LNCaP clone FGC (cell line): ENCODE results near the gene HEXD.

Experiments
- DNase-seq: peaks from one replicate; pipeline ENCODE4 v3.0.0-alpha.2; 2011; ENCODE audit warnings: low read depth
- H3K4me3 ChIP-seq: 2 replicates; pipeline ENCODE4 v1.5.1; 2011; ENCODE audit warnings: mild to moderate bottlenecking, low read depth, low read length, control low read depth
- TF ChIP-seq, protein P1 (sequence below): IDR thresholded peaks from 2 replicates; pipeline ENCODE4 v1.5.1; 2012; ENCODE audit warnings: mild to moderate bottlenecking; ENCODE audit not compliant: control insufficient read depth, insufficient read depth; ENCODE audit errors: extremely low read depth

The HEXD gene

DNA sequence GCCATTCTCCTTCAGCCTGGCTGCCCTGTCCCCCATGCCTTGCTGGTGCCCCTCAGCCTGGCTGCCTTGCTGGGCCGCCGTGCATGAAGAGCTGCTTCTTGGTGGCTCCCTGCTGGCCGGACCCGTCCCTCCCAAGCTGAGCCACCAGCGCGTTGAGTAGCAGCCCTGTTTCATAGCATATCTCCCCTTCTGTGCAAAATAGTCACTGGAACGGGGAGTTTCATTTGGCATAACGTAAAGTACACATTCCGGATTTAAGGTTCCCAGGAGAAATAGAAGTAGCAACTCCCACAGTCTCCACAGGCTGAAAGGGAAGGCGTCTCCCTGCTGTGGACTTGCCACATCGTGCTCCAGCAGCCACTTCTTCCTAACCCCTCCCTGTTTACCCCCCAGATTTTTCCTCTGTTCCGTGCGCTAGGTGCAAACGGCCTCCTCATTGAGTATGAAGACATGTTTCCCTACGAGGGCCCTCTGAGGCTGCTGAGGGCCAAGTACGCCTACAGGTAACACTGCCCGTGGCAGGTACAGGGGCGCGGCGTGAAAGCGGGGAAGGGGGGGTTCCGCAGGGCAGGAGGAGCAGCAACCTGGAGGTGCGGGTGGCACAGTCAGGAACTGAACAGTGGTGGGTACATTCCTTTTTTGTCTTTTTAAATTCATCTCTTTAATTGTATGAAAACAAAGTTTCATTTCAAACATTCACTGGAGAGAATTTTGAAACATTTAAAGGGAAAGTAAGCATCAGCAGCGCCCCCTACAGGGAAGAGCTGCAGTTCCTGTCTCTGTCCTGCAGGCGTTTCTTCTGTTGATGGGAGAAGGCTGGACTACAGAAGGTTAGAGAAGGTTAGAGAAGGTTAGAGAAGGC is 6.1 kb downstream of the HEXD start:
- no peak overlapping the region for H3K4me3 ChIP-seq
- no peak for DNase-seq
- TF ChIP-seq, protein P1, sequence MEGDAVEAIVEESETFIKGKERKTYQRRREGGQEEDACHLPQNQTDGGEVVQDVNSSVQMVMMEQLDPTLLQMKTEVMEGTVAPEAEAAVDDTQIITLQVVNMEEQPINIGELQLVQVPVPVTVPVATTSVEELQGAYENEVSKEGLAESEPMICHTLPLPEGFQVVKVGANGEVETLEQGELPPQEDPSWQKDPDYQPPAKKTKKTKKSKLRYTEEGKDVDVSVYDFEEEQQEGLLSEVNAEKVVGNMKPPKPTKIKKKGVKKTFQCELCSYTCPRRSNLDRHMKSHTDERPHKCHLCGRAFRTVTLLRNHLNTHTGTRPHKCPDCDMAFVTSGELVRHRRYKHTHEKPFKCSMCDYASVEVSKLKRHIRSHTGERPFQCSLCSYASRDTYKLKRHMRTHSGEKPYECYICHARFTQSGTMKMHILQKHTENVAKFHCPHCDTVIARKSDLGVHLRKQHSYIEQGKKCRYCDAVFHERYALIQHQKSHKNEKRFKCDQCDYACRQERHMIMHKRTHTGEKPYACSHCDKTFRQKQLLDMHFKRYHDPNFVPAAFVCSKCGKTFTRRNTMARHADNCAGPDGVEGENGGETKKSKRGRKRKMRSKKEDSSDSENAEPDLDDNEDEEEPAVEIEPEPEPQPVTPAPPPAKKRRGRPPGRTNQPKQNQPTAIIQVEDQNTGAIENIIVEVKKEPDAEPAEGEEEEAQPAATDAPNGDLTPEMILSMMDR: peak; percentile 42

DNA sequence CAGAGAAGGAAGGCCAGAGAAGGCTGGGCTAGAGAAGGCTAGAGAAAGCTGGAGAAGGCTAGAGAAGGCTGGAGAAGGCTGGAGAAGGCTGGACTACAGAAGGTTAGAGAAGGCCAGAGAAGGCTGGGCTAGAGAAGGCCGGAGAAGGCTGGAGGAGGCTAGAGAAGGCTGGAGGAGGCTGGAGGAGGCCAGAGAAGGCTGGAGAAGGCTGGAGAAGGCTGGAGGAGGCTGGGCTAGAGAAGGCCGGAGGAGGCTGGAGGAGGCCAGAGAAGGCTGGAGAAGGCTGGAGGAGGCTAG is 6.7 kb downstream of the HEXD start:
- H3K4me3 ChIP-seq: no peak overlapping the region
- TF ChIP-seq, protein P1: no peak
- no peak for DNase-seq

DNA sequence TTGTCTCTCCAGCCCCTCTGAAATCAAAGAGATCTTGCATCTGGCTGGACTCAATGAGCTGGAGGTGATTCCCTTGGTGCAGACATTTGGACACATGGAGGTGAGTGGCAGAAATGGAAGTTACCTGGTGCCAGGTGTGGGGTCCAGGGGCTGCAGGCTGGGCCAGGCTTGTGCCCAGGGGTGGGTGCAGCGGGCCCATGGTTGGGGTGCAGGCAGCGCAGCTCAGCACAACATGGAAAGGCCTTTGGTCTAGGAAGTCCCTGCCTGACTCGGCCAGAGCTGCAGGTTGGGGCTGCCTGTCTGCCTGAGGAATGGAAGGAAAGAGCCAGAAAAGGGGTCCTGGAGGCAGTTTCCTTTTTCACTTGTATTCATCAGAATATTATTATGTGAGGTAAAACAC is 10.4 kb downstream of the HEXD start:
- no peak overlapping the region for H3K4me3 ChIP-seq
- TF ChIP-seq, protein P1: no peak
- DNase-seq: no peak

DNA sequence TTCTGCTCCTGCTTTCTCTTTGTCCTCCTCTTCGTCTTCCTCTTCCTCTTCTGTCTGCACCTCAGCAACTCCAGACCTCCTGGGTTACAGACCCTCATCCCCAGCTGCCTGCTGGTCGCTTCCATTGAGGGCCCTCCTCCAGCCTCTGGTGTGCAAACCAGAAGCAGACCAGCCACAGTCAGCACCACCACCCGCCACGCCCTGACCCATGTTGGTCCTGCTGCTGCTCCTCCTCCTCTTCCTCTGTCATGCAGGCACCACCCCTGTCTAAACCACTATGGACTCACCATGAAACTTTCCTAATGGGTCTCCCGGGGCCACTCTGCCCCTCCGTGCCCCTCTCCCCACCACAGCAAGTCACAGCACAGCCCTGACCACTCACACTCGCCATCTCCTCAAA is 11.7 kb downstream of the HEXD start:
- no peak overlapping the region for H3K4me3 ChIP-seq
- no peak for DNase-seq
- TF ChIP-seq, protein P1: no peak

DNA sequence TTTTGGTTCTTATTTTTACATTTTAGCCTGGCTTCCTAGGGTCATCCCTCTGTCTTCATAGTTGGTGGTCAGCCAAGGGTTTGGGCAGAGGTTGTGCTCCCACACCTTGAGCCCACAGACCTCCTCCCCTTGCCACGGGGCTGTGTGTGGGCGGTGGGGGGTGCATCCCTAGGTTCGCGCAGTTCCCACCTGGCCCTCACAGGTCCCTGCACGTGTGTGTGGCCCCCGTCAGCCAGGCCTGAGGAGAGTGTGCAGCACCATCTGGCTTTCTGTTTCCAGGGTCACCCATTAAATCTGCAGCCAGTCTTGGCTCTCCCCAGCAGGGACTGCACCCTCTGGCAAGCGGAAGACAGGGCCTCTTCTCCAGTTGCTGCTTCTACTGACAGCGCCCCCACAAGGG is 13.9 kb downstream of the HEXD start:
- no peak for DNase-seq
- no peak overlapping the region for H3K4me3 ChIP-seq
- TF ChIP-seq, protein P1: no peak

DNA sequence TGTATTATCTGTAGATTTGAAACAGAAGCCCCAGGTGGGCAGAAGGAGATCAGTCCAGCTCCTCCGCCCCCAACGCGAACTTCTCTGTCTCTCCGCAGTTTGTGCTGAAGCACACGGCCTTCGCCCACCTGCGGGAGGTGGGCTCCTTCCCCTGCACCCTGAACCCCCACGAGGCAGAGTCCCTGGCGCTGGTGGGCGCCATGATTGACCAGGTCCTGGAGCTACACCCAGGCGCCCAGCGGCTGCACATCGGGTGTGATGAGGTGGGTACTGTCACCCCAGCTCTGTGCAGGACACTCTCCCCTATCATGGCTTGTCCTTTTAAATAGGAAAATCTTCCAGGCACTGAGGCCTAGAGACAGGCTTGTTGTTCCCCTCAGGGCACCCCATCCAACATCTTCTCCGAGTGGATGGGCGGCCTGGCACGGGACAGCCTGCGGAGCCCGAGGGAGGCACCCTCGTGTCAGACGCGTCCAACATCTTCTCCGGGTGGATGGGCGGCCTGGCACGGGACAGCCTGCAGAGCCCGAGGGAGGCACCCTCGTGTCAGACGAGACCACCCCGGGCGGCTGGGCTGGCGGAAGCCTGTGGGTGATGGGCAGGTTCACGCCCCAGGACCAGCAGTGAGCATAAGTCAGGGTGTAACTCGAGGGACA is 15.5 kb downstream of the HEXD start:
- no peak overlapping the region for H3K4me3 ChIP-seq
- TF ChIP-seq, protein P1: no peak
- no peak for DNase-seq
